22Rv1 (cell line): ENCODE results near the gene CCL25.

Source experiments
- ZFX ChIP-seq: fragments of 450-650 bp; IDR thresholded peaks from 2 replicates; pipeline ENCODE4 v1.6.1; 2017; ENCODE audit warnings: antibody characterized with exemption, borderline replicate concordance
- TF ChIP-seq, protein P1 (sequence below): fragments of 450-650 bp; IDR thresholded peaks from 2 replicates; pipeline ENCODE4 v1.5.1; 2017; ENCODE audit warnings: mild to moderate bottlenecking

DNA sequence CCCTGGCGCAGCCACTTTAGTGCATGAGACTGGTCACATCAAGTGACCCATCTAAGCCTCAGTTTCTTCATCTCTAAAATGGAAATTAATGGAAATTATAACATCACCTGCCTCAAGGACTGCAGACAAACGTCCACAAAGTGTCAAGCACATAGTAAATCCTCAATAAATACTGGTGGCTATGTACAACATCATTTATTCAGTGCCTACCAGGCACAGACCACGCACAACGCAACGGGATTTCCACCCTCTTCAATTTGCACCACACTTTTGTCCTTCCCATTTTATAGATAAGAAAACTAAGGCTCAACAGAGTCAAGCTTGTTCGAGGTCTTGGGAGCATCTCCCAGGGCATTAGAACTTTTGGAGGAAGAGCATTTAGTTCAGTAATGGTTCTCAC is 48.6 kb upstream of the CCL25 start:
- TF ChIP-seq, protein P1, sequence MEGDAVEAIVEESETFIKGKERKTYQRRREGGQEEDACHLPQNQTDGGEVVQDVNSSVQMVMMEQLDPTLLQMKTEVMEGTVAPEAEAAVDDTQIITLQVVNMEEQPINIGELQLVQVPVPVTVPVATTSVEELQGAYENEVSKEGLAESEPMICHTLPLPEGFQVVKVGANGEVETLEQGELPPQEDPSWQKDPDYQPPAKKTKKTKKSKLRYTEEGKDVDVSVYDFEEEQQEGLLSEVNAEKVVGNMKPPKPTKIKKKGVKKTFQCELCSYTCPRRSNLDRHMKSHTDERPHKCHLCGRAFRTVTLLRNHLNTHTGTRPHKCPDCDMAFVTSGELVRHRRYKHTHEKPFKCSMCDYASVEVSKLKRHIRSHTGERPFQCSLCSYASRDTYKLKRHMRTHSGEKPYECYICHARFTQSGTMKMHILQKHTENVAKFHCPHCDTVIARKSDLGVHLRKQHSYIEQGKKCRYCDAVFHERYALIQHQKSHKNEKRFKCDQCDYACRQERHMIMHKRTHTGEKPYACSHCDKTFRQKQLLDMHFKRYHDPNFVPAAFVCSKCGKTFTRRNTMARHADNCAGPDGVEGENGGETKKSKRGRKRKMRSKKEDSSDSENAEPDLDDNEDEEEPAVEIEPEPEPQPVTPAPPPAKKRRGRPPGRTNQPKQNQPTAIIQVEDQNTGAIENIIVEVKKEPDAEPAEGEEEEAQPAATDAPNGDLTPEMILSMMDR: no peak
- no peak for TF ChIP-seq ZFX
